ENCODE measurements around the gene C1orf167. TPM values are rescaled to one million over a fixed set of nuclear protein-coding genes. Genes with fewer than 3 reads are reported as not detected.
A peak's percentile ranks its signal among the peaks of the same experiment; 100 is the strongest.

Gene C1orf167
- total and polyA plus RNA-seq, 2 of the 8 experiments (the other 6 are each of a cell fraction or from before 2014, with no cell fraction given): 0.70 to 1.3 TPM

DNA sequence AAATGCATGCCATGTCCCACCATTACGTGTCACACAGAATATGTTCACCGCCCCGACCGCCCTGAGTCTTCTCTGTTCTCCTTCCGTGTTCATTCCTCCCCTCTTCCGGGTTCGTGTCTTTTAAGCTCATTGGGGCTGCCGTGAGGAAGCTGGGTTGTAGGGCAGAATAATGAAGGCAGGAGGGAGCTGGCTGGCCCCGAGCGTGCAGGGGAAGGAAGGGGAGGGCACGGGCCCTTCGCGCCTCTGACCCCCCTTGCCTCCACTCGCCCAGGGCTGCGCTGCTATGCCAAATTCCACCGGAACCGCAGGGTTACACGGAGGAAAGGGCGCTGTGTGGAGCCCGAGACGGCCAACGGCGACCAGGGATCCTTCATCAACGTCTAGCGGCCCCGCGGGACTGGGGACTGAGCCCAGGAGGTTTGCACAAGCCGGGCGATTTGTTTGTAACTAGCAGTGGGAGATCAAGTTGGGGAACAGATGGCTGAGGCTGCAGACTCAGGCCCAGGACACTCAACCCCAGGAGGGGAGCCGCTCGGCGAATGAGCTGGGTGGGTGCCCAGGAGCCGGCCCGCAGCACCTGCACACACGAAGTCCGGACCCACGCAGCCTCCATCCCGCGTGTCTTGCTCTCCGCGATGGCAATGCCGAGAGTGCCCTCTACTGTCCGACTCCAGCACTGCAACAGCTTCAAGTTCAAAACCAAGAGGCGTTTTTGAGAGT, 42.5 kb upstream of the C1orf167 start (continued):
- TF ChIP-seq KDM1A (IDR thresholded peaks at IDR 0.05; ENCODE audit: borderline replicate concordance, low read length) (no peak; the same call in 1 of the 2 replicates), CHD2 (IDR thresholded peaks at IDR 0.05; ENCODE audit: low read length) (no peak), TAF1 (IDR thresholded peaks at IDR 0.05; ENCODE audit: low read depth, low read length) (no peak), RXRA (IDR thresholded peaks at IDR 0.05; ENCODE audit: insufficient read depth, low read depth, low read length) (no peak), EZH2 (IDR thresholded peaks at IDR 0.05; ENCODE audit: low read depth, low read length, severe bottlenecking) (no peak), KDM4A (IDR thresholded peaks at IDR 0.05; ENCODE audit: low read depth, low read length, severe bottlenecking) (no peak), POLR2A (IDR thresholded peaks at IDR 0.05; ENCODE audit: control extremely low read depth in 1 of 2, low read depth in 2 of 2, low read length in 2 of 2) (no peak), GTF2F1 (IDR thresholded peaks at IDR 0.05; ENCODE audit: borderline replicate concordance, low read depth, low read length) (no peak), SIRT6 (IDR thresholded peaks at IDR 0.05; ENCODE audit: low read length) (no peak), POLR2AphosphoS5 (IDR thresholded peaks at IDR 0.05; ENCODE audit: low read depth, low read length) (no peak), POU5F1 (IDR thresholded peaks at IDR 0.05; ENCODE audit: low read depth, low read length) (no peak), YY1 (IDR thresholded peaks at IDR 0.05; ENCODE audit: low read depth, low read length) (no peak), TAF7 (optimal IDR thresholded peaks at IDR 0.05; ENCODE audit: borderline replicate concordance, low read depth, low read length) (no peak), EP300 (IDR thresholded peaks at IDR 0.05; ENCODE audit: borderline replicate concordance in 1 of 2, low read depth in 2 of 2, low read length in 2 of 2) (no peak), NANOG (IDR thresholded peaks at IDR 0.05; ENCODE audit: insufficient read depth, low read depth, low read length, poor library complexity, severe bottlenecking) (no peak), PHF8 (conservative IDR thresholded peaks at IDR 0.05; ENCODE audit: low read depth, low read length) (no peak), CBX5 (IDR thresholded peaks at IDR 0.05; ENCODE audit: low read depth, low read length) (no peak)
- TF ChIP-seq, protein P1, sequence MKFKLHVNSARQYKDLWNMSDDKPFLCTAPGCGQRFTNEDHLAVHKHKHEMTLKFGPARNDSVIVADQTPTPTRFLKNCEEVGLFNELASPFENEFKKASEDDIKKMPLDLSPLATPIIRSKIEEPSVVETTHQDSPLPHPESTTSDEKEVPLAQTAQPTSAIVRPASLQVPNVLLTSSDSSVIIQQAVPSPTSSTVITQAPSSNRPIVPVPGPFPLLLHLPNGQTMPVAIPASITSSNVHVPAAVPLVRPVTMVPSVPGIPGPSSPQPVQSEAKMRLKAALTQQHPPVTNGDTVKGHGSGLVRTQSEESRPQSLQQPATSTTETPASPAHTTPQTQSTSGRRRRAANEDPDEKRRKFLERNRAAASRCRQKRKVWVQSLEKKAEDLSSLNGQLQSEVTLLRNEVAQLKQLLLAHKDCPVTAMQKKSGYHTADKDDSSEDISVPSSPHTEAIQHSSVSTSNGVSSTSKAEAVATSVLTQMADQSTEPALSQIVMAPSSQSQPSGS (IDR thresholded peaks at IDR 0.05; ENCODE audit: low read length): no peak
- TF ChIP-seq, protein P2, sequence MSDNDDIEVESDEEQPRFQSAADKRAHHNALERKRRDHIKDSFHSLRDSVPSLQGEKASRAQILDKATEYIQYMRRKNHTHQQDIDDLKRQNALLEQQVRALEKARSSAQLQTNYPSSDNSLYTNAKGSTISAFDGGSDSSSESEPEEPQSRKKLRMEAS (IDR thresholded peaks at IDR 0.05): peak; percentile 69
- TF ChIP-seq, protein P3, sequence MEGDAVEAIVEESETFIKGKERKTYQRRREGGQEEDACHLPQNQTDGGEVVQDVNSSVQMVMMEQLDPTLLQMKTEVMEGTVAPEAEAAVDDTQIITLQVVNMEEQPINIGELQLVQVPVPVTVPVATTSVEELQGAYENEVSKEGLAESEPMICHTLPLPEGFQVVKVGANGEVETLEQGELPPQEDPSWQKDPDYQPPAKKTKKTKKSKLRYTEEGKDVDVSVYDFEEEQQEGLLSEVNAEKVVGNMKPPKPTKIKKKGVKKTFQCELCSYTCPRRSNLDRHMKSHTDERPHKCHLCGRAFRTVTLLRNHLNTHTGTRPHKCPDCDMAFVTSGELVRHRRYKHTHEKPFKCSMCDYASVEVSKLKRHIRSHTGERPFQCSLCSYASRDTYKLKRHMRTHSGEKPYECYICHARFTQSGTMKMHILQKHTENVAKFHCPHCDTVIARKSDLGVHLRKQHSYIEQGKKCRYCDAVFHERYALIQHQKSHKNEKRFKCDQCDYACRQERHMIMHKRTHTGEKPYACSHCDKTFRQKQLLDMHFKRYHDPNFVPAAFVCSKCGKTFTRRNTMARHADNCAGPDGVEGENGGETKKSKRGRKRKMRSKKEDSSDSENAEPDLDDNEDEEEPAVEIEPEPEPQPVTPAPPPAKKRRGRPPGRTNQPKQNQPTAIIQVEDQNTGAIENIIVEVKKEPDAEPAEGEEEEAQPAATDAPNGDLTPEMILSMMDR (IDR thresholded peaks at IDR 0.05; ENCODE audit: control extremely low read depth in 1 of 3, insufficient read depth in 1 of 3, low read depth in 1 of 3, low read length in 3 of 3): peak; percentile 78 to 92 (median 84)
